Fibroblast of the aortic adventitia (primary cell): ENCODE data around the gene LRP4. TPM values are rescaled to one million over a fixed set of nuclear protein-coding genes. Genes with fewer than 3 reads are reported as not detected.
A peak's percentile ranks its signal among the peaks of the same experiment; 100 is the strongest.

Experiments used
- DNase-seq: peaks from one replicate; pipeline ENCODE4 v3.0.0-alpha.2; 2010; ENCODE audit warnings: low read depth
- H3K4me3 ChIP-seq: 2 replicates; pipeline ENCODE4 v1.5.1; 2011; ENCODE audit warnings: low read depth, mild to moderate bottlenecking, control low read depth, low read length, moderate library complexity
- total RNA-seq: library from RNA; depleted of rRNA; stranded (reverse); fragments of >200 nt; gene quantifications from 2 replicates; pipeline ENCODE4 v1.2.3, GENCODE V29; 2012; ENCODE audit warnings: low replicate concordance
- TF ChIP-seq, protein P1 (sequence below): IDR thresholded peaks from 2 replicates; pipeline ENCODE4 v1.5.1; 2011; ENCODE audit warnings: mild to moderate bottlenecking, low read length, control low read depth, inconsistent platforms; ENCODE audit not compliant: insufficient read depth

LRP4 gene
- total RNA-seq, 1 donor: 9.7 TPM

DNA sequence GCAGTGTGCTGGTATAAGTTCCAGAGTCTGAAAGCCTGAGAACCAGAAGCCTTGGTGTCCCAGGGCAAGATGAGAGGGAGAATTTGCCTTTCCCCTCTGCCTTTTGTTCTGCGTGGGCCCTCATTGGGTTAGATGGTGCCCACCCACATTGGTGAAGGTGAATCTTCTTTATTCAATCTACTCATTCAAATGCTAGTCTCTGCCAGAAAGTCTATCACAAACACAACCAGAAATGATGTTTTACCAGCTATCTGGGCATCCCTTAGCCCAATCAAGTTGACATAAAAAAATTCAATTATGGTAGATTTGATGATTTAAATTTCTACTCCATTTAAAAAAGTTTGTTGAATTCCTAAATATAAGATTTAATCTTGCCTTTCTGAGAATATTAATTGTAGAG, 40.4 kb upstream of the LRP4 start:
- no peak for DNase-seq
- TF ChIP-seq, protein P1, sequence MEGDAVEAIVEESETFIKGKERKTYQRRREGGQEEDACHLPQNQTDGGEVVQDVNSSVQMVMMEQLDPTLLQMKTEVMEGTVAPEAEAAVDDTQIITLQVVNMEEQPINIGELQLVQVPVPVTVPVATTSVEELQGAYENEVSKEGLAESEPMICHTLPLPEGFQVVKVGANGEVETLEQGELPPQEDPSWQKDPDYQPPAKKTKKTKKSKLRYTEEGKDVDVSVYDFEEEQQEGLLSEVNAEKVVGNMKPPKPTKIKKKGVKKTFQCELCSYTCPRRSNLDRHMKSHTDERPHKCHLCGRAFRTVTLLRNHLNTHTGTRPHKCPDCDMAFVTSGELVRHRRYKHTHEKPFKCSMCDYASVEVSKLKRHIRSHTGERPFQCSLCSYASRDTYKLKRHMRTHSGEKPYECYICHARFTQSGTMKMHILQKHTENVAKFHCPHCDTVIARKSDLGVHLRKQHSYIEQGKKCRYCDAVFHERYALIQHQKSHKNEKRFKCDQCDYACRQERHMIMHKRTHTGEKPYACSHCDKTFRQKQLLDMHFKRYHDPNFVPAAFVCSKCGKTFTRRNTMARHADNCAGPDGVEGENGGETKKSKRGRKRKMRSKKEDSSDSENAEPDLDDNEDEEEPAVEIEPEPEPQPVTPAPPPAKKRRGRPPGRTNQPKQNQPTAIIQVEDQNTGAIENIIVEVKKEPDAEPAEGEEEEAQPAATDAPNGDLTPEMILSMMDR: no peak
- H3K4me3 ChIP-seq: no peak overlapping the region

DNA sequence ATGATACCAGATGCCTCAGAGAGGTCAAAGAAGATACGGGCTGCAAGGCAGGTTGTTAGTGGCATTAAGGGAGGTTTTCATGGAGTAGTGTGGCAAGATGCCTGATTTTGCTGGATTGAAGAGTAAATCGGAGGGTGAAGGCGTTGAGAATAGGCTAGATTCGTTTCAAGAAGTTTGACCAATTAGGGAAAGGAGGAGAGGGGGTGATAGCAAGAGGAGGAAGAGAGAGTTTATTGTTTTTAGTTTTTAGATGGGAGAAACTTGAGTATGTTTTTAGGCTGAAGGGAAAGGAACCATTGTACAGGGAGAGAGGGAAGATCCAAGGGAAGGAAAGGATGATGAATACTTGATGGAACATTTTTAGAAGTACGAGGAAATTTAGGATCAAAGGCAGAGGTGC, 34.7 kb upstream of the LRP4 start:
- DNase-seq: no peak
- H3K4me3 ChIP-seq: no peak overlapping the region
- TF ChIP-seq, protein P1: no peak

DNA sequence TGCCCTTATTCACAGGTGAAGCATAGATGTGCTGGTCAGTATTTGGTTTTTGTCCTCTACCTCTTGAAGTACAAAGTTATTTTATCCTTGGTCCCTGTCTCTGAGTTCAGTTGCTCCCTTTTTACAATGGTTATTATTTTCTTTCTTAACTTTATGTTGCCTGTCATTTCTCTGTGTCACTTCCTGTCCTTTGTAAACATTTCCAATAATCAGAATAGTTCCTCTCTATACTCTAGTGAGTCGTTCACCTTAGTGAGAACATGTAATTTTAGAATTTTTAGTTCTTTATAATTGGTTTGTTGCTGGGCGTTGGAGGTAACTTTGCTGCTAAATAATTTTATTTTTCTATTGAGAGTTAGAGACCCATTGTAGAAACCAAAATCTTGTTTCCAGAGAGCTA, 34.2 kb upstream of the LRP4 start:
- TF ChIP-seq, protein P1: no peak

DNA sequence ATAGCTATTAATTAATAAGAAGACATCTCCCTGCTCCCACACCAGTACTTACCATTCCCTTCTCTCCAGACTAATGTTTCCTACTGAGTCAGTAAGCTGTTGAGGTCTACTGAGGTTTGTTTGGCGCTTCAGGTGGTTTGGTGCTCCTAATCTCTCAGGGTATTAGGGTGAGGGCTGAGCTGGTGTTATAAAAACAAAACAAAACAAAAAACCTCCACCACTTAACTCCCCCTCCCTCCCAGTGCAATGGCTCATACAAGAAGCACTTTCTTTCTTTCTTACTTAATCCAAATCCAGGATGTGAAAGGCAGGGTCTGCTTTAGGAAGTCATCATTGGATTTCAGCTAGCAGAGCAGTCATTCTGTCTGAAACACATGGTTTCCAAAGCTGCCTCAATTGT, 33.5 kb upstream of the LRP4 start:
- DNase-seq: peak; percentile 12

More for the DNA sequence above, 34.2 kb upstream of the LRP4 start:
- no peak for DNase-seq
- H3K4me3 ChIP-seq: no peak overlapping the region

DNA sequence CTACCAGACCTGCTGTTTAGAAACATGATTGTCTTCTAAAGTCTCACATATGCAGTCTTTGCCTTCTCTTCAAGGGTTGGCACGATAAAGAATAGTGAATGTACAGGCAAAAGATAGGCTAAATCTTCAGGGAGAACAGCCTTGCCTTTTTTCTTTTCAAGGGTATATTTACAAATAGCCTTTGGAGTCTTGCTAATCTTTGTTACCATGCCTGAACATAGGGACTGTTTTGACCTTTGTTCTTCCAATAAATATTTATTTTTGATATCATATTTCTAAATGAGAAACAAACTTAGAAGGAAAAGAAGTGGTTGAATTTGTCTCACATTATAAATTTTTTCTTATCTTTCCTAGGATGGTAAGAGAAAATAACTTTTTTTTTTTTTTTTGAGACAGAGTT, 30.9 kb upstream of the LRP4 start:
- H3K4me3 ChIP-seq: no peak overlapping the region
- DNase-seq: no peak
- TF ChIP-seq, protein P1: no peak

More for the DNA sequence above, 33.5 kb upstream of the LRP4 start:
- H3K4me3 ChIP-seq: no peak overlapping the region
- TF ChIP-seq, protein P1: no peak

DNA sequence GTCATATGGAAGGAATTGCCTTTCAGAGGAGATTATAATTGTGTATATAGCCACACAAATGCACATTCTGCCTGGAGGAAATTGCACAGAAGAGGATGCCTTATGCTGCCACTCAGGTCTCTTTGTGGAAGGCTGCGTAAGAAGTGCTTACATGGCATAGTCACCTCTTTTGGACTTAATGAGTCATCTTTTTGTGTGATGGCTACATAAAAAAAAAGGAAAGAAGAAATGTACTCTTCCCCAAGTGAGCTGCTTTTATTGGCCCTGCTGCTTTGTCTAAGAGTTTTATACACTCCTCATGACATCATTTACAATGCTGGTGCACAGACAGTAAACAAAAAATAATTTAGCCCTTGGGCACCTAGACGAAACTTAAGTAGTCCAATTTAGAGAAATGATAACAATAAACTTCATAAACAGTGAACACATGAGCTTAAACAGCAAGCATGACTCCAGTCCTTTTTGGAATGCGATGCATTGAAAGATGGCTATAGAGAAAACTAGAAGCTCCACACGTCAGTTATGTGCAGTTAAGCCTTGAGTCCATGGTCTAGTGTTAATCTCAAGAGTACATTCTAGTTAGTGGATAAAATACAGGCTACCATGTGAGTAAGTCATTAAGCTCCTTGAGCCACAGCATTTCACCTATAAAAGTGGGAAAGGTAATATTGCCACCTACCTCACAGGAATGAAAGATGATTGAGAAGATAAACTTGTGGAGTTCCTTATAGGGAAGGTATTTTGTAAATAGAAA, 30.2 kb upstream of the LRP4 start:
- DNase-seq: peak; percentile 74
- TF ChIP-seq, protein P1: no peak
- H3K4me3 ChIP-seq: no peak overlapping the region
